HG03342 (cell line): Measurements from ENCODE around the gene FABP1.

Source experiments
- ATAC-seq: cut with Tn5 transposase; IDR thresholded peaks from one replicate; pipeline ENCODE4 v1.9.1; 2021; ENCODE audit warnings: mild to moderate bottlenecking, moderate library complexity; ENCODE audit not compliant: unreplicated experiment

The FABP1 gene

DNA sequence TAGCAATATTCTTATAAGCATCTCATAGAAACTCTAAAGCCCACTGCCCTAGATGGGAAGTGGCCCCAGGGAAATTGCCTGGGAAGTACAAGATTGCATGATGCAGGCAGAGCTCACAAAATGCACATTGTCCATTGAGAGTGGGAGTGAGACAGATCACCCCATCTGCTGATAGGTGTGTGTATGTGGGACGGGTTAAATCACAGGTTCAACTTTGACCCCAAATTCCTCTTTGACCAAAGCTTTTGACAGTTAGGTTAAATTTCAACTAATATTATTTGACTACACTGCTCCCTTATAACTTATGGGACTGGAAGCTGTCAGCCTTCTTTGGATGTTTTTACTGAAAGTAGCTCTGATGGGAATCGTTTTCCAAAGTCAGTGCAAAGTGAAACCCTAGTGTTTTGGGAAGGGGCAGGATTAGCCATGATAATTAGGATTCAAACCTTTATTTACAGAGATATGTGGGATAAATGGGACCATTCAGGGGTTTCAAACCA is 11.4 kb upstream of the FABP1 start:
- ATAC-seq, result no peak

DNA sequence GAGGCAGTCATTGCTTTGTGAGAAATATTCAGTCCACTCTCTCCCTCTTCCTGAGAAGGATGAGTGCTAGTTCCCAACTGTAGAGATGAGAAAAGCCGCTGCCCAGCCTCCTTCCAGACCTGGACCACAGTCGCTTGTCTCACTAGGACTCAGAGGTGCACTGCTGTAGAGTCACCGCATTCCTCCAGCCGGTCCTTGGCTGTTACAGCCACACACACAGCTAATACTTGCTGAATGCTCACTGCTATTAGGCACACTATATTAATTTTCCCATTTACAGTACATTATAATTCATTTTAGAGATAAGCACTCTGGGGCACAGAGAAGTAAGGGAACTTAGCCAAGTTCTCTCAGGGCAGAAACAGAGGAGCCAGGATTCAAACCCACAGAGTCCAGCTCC is 10.0 kb upstream of the FABP1 start:
- ATAC-seq, result no peak

DNA sequence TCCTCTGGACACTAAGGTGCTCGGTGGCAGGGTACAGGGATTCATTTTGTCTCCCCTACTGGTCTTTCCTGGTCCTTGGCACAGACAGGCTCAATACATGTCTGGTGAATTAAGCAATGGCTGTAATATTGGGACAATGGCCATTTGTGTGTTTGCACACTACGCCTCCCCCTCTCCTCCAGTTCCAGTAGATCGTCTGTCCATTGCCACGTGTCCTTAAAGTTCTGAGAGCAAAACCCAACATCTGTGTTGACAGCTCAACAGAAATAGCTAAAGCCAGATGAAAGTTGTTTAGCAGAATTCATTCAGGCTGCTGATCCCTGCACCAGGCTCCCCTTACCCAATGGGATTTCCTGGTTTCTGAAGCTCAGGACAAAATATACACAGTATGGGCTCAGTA is 9.0 kb upstream of the FABP1 start:
- ATAC-seq, result no peak

GRCh38 chr2:88133875-88134274 is 6.0 kb upstream of the FABP1 start:
- no peak for ATAC-seq

DNA sequence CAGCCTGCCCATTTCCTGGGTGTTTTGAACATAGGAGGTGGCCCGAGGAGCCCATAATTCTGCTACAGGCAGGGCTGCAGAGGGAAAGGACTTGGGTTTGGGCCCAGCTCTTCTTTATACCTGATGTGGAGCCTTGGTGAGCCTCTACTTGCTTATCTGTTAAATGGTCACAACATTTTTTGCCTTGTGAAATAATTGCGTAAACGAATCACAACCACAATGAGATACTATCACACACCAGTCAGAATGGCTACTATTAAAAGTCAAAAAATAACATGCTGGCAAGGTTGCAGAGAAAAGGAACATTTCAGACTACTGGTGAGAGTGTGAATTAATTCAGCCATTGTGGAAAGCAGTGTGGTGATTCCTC is 4.1 kb upstream of the FABP1 start:
- no peak for ATAC-seq

DNA sequence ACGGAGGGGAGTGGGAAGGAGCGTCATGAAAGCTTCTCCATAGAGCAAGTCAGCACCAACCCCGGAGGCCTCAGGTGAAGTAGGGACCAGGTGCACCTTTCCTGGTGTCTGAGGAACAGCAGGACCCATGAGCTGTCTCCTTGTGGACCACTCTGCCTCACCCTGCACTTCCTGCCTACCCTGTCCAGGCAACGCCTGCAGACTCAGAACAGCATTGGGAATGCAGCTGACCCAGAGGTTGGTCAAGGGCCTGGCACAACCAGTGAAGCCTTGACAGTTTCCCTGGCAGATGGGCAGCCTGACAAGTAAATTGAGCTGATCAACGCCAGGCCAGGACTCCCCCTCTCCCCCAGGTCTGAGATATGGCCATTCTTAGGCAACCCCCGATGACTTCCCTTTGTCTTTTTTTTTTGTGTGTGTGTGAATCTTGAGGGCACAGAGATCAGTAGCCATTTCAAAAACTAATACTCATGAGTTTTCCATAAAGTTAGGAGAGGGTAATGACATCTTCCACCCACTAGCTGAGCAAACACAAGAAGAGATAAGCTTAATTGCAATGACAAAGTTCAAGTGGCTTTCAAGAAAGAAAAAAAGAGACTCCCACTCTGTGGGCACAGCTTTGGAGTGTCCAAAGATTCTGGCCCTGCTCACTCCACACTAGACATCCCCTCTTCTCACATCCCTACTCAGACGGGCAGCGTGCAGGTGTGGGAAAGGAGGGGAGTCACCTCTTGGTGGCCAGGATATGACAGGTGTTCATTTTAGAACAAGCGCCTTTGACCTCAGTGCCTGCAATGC is 3.5 kb upstream of the FABP1 start:
- no peak for ATAC-seq

GRCh38 chr2:88129313-88129959 is 1.6 kb upstream of the FABP1 start:
- no peak for ATAC-seq

GRCh38 chr2:88128654-88129312 is 921 bp upstream of the FABP1 start:
- ATAC-seq, result no peak

- no peak for ATAC-seq
Observed at GRCh38 chr2:88127638-88127887, 299 bp downstream of the FABP1 start.

DNA sequence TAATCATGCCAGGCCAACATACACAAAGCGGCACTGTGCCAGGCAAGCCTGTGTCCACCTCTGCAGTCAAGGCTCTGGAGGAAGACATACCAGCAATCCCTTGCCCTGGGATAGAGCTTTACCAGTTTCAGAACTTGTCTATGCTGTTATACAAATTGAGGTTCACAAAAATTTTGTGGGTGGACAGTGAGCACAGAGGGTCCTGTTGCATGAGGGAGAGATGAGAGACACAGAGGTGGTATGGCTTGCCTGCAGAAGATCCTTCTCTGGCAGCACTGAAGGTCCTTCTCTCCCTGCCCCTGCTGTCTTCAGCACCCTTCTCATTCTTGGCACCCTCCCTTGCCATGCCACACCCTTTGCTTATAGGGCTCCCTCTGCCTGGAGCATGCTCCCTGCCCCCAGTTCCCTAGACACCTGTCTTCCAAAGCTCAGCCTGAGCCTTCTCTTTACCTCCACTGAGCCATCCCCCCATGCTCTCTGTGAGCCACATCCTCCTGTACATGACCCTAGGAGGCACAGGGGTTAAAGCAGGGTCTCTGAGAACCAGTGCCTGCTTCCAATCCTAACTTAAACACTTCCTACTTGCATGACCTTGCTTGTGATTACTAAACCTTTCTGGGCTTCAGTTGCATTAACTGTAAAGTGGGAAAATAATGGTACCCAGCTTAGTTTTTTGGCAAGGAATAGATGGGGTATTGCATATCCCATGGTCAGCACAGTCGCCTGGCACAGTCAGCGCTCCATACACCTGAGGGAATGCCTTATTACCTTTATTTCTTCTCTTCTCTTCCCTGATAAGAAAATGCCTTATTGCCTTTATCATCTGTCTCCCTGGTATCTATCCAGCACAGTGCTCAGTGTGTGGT is 857 bp downstream of the FABP1 start:
- ATAC-seq, result no peak

DNA sequence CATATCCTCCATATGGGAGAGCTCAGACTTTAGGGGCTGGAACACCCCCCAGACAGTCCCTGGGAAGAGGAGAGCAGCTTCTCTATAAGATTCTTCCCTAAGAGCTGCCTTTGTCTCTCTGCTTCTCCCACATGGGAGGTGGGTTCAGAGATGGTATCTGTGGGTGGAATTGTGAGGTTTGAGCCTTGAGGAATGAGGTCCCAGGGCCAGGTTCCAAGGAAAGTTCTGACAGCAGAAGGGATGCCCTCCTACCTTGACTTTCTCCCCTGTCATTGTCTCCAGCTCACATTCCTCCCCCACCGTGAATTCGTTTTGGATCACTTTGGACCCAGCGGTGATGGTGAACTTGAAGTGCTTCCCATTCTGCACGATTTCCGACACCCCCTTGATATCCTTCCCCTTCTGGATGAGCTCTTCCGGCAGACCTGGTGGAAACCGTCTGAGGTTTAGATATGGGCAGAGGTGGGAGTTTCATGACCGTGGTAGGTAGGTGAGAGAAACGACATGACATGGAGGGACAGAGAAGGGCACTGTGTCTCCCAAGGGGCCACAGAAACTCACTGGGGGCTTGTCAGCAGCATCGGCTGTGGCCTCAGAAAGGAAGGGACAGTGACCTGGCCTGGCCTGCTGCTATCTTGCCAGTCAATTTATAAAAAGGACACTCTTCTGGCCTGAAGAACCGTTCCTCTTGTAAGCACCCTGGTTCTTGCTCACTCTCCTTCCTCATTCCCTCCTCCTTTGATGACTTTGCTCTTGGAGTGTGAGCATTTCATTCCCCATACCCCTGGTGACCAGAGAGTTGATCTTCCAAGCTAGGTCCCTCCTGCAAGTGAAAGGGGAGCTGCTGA is 1.7 kb downstream of the FABP1 start:
- ATAC-seq, result no peak

DNA sequence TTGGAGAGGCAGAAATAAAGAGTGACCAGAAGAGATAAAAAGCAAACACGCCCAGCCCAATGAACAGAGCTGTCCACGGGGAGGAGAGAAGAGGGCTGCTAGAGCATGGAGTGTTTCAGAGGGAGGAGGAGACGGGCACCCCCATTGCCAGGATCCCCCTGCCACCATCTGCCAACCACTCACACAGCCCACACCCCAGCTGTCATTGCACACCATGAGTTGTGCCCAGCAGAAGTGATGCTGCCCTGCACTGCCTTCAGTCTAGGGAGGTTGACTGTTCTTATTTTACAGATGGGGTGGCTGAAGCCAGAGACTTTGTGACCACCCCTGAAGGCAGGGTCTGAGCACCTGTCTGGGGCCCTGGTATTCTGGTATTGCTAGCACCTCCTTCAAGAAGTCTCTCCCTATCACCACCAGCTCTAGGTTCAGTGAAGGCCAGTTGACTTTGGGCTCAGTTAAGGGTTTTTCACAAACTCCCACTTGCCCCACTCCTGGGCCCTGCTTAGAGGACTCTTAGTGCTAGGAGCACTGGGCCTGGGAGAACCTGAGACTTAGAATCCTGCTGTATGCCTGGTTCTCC is 2.4 kb downstream of the FABP1 start:
- ATAC-seq, result no peak

- ATAC-seq, result no peak
Observed at GRCh38 chr2:88123975-88124917, 3.6 kb downstream of the FABP1 start.

GRCh38 chr2:88123164-88123974 is 4.5 kb downstream of the FABP1 start:
- no peak for ATAC-seq

GRCh38 chr2:88122141-88122884 is 5.5 kb downstream of the FABP1 start:
- no peak for ATAC-seq

GRCh38 chr2:88121678-88122077 is 6.2 kb downstream of the FABP1 start:
- ATAC-seq, result no peak

DNA sequence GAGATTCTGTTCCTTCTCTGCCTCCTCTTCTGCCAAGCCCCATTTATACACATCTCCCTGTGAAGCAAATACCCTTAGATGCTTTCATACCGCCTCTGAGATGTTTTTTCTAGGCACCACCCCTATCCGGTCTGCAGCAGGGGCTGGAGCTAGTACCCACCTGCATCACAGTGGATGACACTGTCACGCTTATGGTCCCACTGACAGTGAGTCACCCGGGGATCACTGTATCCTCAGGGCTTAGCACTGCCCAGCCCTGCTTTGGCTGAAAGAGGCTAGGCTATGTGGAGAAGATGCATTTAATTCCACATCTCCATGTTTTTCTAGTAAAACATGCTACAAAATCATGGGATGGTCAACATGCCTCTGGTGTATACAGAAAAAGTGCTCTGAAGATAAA is 9.9 kb downstream of the FABP1 start:
- ATAC-seq, result no peak
